GM19372 (cell line): Measurements from ENCODE around the gene KRT6B.

Experiments
- ATAC-seq: cut with Tn5 transposase; IDR thresholded peaks from one replicate; pipeline ENCODE4 v1.9.1; 2021; ENCODE audit warnings: mild to moderate bottlenecking, low read depth, moderate library complexity; ENCODE audit not compliant: unreplicated experiment

KRT6B gene

DNA sequence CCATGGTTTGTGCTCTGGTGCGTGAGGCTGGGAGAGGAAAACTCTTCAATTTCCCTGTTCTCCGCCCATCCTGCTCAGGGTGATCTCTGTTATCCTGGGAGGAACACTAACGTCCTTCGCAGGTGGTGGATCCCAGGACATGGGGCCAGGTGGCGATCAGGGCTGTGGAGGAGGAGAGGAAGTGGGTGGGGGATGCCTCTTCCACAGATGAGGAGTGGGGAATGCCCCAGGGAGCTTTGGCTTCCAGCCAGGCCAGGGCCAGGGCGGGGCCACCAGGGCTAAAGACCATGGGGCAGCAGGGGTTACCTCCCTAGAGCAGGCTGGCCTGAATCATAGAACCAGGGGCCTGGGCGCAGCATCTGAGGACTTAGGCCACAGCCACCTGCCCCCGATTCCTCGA lies 14.4 kb downstream of the KRT6B start:
- ATAC-seq: no peak

DNA sequence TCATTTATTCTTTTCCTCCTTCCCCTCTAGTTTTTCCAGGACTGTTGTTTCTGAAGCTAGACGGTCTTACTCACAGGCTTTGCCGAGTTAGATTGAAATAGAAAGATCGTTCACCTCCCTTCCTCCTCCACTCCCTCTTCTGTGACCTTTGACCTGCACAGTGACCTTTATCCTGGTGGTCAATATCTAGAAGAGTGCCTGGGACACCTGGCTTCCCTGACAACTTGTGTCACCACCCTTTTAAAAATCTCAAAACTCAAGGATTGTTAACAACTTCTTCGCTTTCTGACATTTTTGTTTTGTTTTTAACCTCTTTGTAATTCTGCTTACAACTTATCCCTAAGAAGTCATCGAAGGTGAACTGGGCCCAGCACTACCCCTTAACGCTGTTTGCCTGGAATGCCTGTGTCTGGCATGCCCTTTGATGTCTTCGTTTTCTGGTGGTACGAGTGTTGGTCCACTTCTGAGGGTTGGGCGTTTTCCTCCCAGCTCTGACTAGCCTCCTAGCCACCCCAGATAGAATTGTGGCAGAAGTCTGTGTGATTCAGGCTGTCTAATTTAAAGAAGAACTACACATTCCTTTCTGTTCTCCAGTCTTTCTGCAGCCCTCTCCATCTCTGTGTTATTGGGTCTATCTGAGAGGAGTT lies 15.0 kb downstream of the KRT6B start:
- ATAC-seq: no peak

DNA sequence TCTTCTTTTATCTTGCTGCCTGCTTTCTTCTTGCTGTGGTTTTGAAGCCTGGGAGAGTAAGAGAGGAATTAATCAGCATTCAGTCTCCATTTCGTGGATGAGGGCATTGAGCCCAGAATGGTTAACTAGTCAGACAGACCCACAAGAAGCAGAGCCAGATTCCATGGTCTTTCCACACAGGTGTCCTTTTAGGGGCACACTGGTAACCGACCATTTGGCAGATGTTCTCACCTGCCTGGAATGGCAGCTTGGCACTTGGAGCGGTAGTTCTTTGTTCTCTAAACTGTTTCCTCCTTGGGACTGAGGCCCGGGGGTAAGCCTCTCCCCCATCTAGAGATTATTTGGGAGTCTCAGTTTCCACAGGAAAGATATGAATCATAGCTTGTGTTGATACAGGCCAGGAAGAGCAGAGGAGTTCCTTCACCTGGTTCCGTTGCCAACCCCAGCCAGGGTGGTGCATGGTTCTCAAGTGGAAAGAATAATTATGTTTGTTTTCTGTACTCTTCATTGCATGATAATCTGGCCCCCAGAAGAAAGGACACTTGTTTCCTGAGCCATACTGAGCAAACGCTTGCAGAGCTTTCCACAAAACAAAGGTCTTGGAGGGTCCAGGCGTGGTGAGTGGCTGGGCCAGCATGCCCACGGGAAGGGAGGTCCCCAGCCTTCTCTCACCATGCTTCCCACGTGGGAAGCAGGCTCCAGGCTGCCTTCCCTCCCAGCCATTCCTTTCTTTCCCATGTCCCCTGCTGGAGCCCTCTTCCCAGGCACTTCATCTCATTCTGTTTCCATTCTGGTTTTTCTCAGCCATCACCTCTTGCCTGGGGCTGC lies 15.7 kb downstream of the KRT6B start:
- ATAC-seq: no peak

DNA sequence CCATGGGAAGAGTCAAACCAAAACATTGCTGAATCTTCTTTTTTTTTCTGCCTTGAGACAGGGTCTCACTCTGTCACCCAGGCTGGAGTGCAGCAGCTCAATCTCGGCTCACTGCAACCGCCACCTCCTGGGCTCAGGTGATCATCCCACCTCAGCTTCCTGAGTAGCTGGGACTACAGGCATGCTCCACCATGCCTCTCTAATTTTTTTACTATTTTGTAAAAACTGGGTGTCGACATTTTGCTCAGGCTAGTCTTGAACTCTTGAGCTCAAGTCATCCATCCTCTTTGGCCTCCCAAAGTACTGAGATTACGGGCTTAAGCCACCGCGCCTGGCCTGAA lies 16.3 kb downstream of the KRT6B start:
- ATAC-seq: no peak

DNA sequence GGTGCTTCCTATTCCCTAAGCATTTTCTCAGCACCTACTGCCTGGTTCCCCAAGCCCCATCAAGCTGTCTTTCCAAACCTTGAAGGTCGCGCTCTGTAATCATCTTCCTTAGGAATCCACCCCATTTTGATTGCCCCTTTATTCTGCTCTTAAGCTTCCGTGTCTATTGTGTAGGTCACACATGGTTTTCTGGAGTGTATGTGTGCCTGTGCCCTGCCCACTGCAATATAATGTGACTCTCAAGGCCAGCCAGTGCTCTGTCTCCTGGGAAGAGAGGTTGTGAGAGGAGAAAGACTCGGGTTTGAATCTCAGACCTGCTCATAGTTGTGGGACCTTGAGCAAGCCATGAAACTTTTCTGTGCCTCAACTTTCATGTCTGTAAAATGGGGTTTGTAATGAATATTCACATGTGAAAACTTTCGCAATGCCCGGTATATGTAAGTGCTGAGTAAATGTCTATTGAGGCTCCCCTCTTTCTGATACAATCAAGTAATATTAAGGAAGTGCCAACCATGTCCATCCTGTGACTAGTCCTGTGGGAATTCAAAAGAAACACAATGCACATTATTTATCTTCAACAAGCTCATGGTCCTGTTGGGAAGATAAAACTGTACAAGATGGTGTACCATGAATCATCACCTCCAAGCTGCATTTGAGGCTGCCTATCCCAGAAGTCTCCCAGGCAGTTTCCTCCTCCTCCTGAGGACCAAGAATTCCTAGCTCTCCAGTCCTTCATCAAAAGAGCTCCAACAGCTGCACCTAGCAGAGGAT lies 17.0 kb downstream of the KRT6B start:
- ATAC-seq: no peak

DNA sequence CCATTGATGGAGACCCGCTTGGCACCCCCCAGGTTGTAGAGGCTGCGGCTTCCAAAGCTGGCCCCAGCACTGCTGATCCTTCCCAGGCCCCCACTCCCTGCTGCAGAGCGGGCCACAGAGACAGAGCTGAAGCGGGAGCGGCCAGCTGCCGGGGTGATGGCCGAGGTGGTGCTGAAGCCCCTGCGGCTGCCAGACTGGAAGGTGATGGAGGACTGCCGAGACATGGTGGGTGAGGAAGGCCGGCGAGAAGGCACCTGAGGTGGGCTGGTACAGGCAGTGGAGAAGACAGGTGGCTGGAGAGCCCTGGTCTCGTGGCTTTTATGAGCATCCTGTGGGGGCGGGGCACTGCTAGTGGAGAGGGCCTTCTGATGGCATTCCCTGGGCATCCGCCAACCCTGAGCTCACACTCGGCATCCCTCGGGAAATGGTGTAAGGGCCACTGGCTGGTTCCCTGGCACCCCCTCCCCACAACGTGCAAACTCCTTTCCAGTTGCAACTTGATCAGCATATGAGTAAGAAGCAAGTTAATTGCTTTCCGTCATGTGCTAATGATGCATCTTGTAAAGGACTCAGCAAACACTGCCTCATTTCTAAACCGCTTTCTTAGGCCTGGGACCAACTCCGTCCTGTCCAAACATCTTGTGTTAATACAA lies 17.7 kb downstream of the KRT6B start, which contains the start of gene KRT75:
KRT75 (minus strand) TSS at position 291 of the 653 bp plus-strand sequence; CDS start at position 224, 67 bp downstream.
- no peak for ATAC-seq

DNA sequence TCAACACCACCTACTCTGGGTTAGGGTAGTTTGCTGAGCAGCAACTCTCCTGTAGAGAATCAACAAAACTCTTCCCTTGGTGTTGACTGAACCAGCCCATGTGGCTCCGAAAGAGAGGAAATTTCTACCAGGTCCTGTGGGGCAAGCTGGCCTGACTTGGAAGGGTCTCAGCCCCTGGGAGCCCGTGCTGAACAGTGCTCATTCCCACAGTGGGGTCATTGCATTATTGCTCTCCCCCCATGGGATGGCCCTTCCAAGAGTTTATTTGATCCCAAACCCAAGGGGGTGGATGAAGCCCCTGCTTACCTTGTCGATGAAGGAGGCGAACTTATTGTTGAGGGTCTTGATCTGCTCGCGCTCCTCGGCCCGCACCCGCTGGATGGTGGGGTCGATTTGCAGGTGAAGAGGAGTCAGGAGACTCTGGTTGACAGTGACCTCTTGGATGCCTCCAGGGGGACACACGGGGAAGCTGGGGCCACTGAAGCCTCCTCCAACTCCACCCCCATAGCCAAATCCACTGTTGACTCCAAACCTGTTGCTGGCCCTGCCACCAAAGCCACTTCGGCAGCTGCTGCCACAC lies 18.4 kb downstream of the KRT6B start:
- ATAC-seq: no peak

DNA sequence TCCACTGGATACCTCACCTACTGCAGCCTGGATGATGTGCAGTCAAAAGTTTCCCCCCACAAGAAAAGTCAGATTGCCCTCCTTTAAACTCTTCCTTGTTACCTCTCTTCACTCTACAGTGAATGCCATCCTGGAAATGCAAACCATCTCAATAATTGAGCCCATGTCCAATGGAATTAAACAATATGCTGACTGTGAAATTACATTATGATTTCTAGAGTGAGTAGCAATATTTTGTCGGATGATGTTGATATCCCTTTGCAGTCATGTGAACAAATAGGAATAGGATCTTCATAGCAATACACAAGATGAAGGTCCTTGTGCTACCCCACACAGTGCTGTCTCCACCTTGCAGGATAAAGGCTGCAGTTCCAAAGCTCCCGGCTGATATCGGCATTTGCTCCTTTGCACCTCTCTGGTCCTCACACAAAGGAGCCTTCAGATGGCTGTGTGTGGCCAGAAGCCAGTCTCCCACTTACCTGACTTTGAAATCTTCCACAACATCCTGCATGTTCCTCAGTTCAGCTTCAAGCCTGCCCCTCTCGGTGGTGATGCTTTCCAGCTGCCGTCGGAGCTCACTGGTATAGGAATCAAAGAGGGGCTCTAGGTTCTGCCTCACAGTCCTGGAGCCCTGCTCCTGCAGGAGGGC lies 19.3 kb downstream of the KRT6B start:
- no peak for ATAC-seq

DNA sequence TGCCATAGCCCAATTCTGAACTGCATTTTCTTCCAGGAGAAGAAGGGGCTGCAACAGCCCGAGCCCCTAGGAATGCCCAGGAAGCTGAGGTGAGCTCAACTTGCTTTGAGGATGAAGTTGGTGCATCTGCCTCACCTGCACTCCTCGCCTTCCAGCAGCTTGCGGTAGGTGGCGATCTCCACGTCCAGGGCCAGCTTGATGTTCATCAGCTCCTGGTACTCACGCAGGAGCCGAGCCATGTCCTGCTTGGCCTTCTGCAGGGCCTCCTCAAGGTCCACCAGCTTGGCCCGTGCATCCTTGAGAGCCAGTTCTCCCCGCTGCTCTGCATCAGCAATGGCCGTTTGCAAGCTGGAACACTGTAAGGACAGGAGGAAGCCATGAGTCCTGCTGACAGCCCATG lies 23.8 kb downstream of the KRT6B start:
- no peak for ATAC-seq

DNA sequence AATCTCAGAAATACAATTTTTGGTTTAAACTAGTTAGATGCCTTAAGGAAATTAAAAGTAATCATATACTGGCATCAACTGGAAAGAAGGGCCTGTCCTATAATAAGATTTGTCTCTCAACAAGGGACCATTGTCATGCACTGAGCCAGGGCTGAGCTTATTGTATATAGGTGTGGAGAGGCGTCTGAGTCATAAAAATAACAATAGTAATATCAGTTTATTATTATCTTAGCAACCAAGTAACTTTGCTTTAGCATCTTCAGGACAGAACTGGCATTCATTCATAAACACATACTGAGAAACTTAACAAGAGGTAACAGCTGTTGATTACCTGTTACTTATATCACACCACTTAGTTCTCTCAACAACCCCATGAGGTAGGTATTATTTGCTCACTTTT lies 24.9 kb downstream of the KRT6B start:
- ATAC-seq: no peak

GRCh38 chr12:52426034-52426433 lies 25.9 kb downstream of the KRT6B start:
- no peak for ATAC-seq

GRCh38 chr12:52425466-52425865 lies 26.5 kb downstream of the KRT6B start:
- no peak for ATAC-seq

- no peak for ATAC-seq
Measured at GRCh38 chr12:52423661-52424500, 28.1 kb downstream of the KRT6B start.

GRCh38 chr12:52423035-52423434 lies 28.9 kb downstream of the KRT6B start:
- no peak for ATAC-seq

DNA sequence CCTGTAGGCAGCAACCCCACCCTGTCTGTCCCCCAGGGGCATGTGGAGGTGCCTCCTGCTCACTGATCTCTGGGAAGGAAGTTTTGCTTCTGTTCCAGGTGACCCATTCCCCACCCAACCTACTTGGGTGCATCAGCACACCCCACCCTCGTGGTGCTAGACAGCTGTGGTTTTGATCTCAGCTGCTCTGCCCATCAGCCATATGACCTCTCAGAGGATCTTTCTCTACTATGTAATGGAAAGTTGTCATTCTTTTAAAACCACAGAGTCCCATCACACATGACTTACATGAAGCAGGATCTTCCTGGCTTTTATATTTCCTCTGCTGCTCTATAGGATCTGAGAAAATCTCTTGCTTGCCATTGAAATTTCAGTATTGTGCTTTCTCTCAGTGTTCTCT lies 32.3 kb downstream of the KRT6B start:
- no peak for ATAC-seq

GRCh38 chr12:52418576-52419110 lies 33.3 kb downstream of the KRT6B start:
- ATAC-seq: no peak

DNA sequence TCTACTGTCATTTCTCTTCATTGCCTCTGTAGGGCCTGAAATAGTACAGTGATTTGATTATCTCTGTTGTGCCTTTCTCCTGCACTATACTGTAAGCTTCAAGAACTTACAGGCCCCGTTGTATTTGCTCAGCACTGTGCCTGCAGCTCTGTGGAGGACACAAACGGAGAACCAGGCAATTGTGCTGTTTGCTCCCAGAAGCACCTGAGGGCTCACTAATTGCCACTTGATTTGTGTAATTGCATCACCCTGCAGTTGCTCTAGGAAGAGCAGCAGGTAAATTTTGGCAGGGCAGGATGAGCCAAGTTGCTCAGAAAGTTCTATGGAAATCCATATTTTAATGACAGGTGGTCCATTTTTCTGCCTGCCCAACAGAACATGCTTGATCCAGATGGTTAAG lies 34.2 kb downstream of the KRT6B start:
- ATAC-seq: no peak

- ATAC-seq: no peak
Measured at GRCh38 chr12:52416795-52417194, 35.2 kb downstream of the KRT6B start.
